ENCODE results near the gene CCNK.

The CCNK gene

DNA sequence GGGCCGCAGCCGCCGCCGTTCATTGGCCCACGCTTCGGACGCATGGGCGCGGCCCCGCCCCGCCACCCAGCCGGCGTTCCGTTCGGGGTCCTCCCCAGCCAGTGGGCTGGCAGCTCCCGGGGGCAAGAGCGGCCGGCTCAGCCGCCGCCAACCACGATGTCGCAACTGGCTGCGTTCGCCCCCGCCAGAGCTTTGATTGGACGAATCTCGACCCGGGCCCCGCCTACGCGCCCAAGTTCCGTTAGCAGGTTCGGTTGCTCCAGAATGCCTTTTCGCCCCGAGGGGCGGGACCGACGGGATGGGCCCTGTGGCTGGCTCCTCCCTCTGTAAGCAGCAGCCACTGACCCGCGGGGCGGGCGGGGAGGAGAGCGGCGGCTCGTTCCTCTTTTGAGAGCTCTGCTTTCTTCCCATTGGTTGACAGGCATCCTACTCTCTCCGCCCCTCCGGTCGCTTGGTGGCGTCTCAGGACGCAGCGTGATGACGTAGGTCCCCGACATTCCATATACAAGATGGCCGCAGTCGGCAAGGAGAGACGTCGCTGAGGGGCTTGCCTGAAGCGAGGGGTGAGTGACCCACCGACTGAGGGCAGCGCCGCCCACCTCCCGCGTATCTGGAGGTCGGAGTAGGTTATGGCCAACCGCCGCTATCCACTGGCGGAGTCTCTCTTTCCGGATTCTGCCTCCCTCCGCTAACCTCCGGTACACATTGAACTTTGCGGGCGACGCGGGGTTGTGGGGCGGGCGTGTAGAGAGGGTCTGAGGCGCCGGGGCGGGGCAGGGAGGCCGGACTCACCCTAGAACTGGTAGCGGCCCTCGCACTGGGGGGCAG, at the start of gene CCNK:
Gene CCNK, plus strand, starts transcription at position 493 of the 828 bp plus-strand sequence. CDS start 11,269 bp downstream, outside the sequence.
- peak; percentile 100 for DNase-seq

DNA sequence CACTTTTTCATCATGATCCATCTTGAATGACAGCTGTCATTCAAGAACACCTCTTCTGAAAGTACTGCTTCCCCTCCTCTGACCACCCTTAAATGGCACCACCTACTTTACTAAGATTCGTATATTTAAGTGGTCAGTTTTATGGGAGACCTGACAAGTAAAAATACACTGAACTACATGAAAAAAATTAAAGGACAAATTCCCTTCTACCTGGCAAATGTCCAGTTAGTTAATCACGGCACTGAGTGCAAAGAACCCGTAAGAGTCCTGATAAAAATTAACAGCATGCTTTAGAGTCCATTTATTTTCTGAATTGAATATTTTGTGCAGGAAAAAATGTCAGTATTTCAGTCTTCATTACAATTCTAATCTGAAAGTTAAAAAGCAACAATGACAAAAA, 49.2 kb upstream of the CCNK start:
- no peak for DNase-seq

DNA sequence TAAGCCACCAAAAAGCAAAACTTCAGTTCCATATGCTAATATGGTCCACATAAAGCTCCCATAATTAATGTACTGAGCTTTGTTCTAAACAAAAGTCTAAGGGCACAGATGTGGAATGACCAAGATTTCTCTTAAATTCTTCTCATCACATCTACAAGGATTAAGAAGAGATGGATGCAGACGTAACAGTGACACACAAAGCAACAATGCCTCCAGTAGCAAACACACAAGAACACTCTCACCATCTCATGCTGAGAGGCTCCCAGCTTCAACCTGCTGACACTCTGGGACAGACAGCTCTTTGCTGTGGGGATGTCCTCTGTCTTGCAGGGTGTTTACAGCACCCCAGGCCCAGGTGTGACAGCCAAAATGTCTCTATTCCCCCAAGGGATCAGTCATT, 48.7 kb upstream of the CCNK start:
- DNase-seq = no peak

DNA sequence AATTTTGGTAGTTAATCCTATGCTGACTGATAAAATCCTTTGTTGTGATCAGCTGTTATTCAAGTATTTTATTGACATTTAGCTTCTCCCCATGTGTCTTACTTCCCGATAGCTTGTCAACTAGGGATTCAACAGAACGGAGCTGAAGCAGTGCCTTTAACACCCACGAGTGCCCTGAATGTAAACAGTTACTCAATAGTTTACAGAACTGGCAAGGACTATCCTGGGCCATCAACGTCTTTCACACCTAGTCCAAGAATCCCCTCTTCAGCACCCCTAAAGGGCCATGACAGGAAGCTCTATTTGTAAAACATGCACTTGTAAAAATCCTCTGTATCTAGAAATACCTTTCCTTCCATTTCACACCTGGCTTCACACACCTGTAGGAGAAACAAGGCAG, 45.9 kb upstream of the CCNK start:
- no peak for DNase-seq

- DNase-seq = no peak
Observed at GRCh38 chr14:99436247-99437180, 44.7 kb upstream of the CCNK start.

- DNase-seq = no peak
Observed at GRCh38 chr14:99437706-99438105, 43.5 kb upstream of the CCNK start.

DNA sequence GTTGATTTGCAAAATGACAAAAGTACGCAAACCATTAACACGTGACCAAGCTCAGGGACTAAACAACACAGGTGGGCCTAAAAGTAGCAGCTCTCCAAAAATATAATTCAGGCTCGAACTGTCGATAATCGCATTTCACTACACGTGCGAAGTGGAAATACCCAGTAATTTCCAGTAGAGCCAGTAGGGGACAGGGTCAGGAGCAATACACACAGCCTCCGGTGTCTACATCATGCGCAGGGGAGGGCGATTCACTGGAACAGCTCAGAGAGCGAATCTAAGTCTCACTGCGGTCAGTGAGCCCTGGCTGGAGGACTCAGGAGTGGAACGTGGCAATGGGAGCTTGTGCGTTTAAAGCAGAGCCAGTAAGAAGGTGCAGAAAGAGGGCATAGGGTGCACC, 40.9 kb upstream of the CCNK start:
- DNase-seq = no peak

DNA sequence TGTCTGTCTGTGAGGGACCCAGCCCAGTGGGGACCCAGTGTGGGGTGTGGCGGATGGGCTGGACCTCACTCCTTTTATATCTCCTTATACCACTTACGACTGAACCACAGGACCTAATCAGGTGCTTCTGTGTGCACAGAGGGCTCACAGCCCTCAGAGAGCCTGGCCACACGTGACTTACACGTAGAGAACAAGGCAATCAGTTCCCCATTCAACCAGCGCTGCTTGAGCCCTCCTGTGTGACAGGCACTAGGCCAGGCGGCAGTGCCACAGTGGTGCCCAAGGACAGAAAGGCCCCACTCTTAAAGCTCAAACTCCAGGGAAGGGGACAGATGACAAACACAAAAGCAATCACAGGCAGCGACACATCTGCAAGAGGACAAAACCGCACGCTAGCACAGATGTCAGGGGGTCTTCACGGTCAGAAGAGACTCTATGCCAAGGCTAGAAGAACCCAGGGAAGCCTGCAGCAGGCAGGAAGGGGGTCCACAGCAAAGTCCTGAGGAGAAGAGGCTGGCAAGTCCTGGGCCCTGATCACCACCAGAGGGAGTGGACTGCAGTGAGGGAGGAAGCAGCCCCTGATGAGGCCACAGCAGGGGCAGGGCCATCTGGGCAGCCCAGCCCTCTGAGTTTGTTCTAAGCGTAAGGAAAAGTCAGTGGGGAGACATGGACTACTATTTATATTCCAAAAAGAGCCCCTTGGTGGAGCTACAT, 39.9 kb upstream of the CCNK start:
- no peak for DNase-seq

DNA sequence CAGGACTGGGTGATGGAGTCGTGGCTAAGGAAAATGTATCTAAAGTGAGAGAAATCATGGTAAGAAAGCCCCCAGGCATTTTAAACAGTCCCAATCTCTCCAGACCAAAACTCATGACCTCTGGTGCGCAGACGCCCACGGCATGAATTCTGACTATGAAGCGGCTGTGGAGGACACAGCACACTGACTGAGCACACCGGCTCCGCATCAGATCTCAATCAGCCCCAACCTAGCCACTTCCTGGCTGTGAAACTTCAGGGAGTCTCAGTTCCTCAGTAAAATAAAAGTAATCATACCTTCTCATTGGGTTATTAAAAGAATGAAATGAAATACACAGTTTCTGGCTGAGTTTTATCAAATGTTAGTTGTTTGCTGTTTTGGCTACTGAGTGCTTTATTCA, 39.3 kb upstream of the CCNK start:
- no peak for DNase-seq

- DNase-seq = no peak
Observed at GRCh38 chr14:99445931-99446330, 35.3 kb upstream of the CCNK start.

DNA sequence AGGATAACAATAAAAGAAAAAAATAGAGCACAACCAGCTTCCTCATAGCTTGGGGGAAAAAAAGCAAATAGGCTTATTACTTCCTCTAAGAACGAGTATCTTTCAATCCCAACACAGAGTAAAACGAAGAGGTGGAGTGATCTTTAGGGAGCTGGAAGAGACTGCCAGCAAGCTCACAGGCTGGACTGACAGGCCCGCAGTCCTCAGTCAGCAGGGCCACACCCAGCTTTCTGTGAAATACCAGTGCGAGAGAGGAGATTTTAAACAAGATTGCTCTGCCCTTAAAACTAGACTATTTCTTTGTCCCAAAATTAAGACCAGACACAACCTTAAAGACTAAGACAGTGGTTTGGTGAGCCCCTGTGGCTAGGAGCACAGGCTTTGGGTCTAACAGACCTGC, 33.5 kb upstream of the CCNK start:
- DNase-seq = no peak

GRCh38 chr14:99450266-99450665, 30.9 kb upstream of the CCNK start:
- DNase-seq = no peak

DNA sequence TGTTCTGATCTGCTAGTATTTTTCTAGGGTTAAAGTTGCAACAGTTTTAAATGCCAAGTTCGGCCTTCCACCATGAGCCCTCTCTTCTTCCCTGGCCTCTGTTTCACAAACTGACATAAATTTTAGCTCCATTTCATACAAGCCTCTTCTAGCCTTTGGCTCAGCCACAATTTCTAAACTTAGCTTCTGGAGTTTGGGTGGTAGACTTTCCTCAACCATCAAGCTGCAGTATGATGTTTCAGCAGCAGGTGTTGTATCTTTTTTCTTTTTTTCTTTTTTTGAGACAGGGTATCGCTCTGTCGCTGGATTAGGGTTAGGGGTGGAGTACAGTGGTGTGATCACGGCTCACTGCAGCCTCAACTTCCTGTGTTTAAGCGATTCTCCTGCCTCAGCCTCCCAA, 30.0 kb upstream of the CCNK start:
- DNase-seq = no peak

DNA sequence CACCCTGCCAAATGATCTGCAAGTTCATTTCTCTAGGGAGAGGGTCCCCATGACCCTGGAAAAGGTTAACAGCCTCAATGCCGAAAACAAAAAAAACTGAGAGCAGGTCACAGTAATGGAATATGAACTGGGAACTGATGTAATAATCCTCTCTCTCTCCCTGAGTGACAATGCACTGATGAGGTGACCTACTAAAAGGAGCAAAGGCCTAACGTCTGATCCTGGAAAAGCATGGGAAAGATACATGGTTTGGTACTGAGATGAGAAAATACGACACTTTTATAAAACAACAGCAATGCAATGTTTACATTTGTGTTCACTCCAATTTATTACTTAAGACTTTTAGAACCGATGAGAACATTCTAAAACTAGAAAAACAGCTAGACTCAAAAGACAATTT, 28.2 kb upstream of the CCNK start:
- no peak for DNase-seq

GRCh38 chr14:99454246-99454645, 27.0 kb upstream of the CCNK start:
- no peak for DNase-seq

DNA sequence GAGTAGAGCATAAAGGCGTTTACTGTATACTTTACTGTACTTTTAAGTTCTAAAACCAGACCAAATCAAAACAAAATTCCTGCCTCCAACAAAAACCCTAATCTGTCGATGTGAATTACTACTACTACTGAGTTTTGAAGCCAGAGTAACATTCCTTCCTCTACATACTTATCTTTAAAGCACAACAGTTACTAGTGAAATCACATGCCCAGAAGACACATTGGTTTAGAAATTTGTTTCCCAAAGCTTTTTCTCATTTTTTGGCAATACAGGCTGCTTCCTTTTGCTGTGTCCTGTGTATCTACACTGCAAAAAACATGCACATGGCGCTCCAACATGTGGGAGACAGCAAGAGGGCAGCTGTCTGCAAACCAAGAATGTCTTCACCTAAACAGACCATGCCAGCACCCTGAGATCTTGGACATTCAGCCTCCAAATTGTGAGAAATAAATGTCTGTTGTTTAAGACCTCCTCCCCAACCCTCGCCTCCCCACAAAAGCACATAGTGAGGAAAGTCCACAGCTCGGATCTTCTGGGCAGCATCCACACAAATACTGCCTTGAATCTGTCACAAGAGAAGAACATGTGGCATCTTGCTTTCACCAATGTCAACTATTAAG, 21.6 kb upstream of the CCNK start:
- DNase-seq = no peak

- DNase-seq = no peak
Observed at GRCh38 chr14:99460793-99461192, 20.4 kb upstream of the CCNK start.

- no peak for DNase-seq
Observed at GRCh38 chr14:99461411-99462085, 19.7 kb upstream of the CCNK start.

DNA sequence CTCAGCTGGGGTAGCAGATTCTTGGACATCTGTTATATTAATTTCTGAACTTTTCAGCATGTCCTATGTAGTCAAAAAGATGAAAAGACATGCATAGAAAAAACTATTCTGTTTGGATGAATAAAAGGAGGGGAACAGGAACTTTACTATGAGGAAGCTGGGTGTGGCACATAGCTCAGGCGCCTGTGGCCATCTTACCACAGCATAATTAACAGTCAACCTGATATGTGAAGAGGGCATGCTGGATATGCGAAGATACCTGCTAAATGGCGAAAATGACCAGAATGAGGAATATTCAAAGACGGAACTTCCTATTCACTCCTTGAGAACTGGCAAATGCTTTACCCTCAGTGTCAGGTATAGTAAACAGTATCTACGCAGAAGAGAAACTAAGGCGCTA, 19.0 kb upstream of the CCNK start:
- DNase-seq = no peak

GRCh38 chr14:99463974-99464373, 17.2 kb upstream of the CCNK start:
- no peak for DNase-seq

DNA sequence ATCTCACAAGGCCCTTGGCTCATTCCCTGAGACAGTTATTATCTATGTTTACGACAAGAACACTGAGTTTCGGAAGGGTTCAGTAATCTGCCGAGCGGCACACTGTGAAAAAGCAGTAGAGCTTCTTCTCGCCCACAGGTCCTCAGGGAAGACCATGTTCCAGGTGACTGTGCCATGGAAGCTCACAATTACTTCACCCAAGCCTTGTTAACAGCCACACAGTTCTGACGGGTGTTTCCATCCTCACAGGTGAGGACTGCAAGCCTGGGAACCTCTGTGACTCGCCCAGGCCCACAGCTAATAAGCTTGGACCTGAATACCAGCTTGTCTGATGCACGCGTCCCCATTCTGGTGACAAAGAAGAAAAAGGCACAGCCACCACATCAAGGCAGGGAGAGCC, 15.9 kb upstream of the CCNK start:
- DNase-seq = no peak

- no peak for DNase-seq
Observed at GRCh38 chr14:99466758-99467157, 14.5 kb upstream of the CCNK start.

Measured in NK-92 treated with Interleukin-12 subunit alpha and Interleukin-12 subunit beta, amount 100 ng/mL, for 24 hours (cell line).